ENCODE results near the gene TRAF3IP3. TPM values are rescaled to one million over a fixed set of nuclear protein-coding genes. Genes with fewer than 3 reads are reported as not detected.

TRAF3IP3 gene
- total RNA-seq, 6 donors from 2014 or later = 6.4 to 58.7 (median 10.8) TPM

DNA sequence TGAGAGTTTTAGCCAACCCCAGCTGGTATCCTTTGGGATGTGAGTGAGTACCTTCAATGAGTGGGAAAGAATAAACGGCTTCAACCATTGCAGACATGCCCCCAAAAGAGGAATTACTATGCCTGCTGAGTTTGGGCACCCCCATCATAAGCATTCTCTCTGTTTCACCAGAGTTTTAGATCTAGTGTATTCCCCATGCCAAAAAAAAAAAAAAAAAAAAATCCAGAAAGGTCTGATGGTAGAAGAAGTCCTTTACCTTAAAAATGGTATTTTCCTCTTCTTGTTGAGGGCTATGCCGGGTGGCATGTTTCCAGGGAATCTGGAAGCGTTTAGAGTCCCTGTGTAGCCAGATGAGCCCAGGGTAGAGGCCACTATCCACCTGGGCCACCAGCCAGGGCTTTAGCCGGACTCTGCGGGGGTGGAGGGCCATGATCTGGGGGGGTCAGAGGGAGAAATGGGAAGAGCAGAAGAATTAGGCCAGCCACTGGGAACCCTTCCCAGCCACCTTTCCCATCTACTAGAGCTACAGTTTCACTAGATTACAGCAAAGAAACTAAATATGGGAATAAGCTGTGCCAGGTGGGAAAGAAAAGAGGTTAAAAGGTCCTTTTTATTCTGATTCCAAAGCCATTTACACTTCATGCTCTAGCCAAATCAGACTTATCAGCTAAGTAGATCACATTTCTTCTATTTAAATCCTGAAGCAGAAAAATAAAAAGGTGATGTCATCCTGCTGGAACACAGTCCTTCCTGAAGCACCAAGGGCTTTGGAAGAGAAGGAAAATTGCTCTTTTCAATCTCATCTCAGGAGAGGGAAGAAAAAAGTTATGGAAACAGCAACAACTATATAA lies 45.4 kb downstream of the TRAF3IP3 start:
- 74 to 90% methylated on average over 5 of the region's 5 CpGs for WGBS, 2 donors
- DNase-seq = no peak
- Histone ChIP-seq H3K27ac (no peak overlapping the region), H3K36me3 (no peaks in the 10 kb centered on the region), H3K4me3 (no peak overlapping the region), H3K9me3 (no peaks in the 10 kb centered on the region), H3K27me3 (no peaks in the 10 kb centered on the region), H3K4me1 (peaks cover 0 to 3% (median 0%) of the 10 kb centered on the region in 4 donors)
- ATAC-seq (ENCODE audit: low FRiP score in 2 of 2) = no peak
- TF ChIP-seq POLR2A (IDR thresholded peaks at IDR 0.05) = no peak
- TF ChIP-seq POLR2AphosphoS5 (IDR thresholded peaks at IDR 0.05) = no peak
- no peak for TF ChIP-seq EP300 (IDR thresholded peaks at IDR 0.05)
- TF ChIP-seq CTCF (IDR thresholded peaks at IDR 0.05) = no peak

DNA sequence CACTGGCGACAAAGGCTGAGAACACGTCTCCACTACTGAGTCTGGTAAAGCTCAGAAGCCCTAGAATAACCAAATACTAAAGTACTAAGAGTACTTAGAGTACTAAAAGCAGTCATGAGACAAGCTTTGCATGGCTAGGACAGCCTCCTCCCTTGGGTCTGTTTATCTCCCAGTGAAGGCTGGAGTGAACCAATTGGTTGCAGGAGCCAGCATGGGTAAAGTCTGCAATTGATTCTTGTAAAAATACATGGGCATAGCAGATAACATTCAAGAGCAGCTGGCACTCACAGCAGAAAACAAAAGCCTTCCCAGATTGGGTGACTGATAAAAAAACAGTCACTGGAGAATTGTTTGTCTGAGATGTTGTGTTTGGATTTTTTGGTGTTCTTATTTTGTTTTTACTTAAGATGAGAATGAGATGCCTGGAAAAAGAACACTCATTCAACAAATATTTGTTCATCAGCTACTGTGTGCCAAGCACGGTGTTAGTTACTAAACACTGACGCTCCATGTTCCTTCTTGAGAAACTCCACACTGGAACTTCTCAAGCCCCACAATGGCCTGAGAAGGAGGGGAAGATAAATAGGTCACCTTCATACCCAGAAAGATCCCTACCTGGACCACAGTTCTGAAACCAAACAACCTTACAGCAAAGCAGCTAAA lies 46.4 kb downstream of the TRAF3IP3 start:
- H3K36me3 ChIP-seq = no peaks in the 10 kb centered on the region
- TF ChIP-seq EP300 (IDR thresholded peaks at IDR 0.05) (no peak), CTCF (IDR thresholded peaks at IDR 0.05) (no peak), POLR2AphosphoS5 (IDR thresholded peaks at IDR 0.05) (no peak), POLR2A (IDR thresholded peaks at IDR 0.05) (no peak)
- no peak overlapping the region for H3K4me3 ChIP-seq
- ATAC-seq (ENCODE audit: low FRiP score in 2 of 2) (no peak), DNase-seq (no peak)
- no peak overlapping the region for H3K27ac ChIP-seq
- 75 to 81% methylated on average over 4 of the region's 4 CpGs for WGBS, 2 donors
- H3K4me1 ChIP-seq = peaks cover 0 to 6% (median 0%) of the 10 kb centered on the region in 4 donors
- no peaks in the 10 kb centered on the region for H3K9me3 ChIP-seq
- H3K27me3 ChIP-seq = no peaks in the 10 kb centered on the region

- no peaks in the 10 kb centered on the region for H3K36me3 ChIP-seq
- no peaks in the 10 kb centered on the region for H3K27me3 ChIP-seq
- DNase-seq (no peak), ATAC-seq (ENCODE audit: low FRiP score in 2 of 2) (no peak)
- 85% methylated on average over 4 of the region's 4 CpGs for WGBS, 2 donors
- peaks cover 0 to 6% (median 0%) of the 10 kb centered on the region in 4 donors for H3K4me1 ChIP-seq
- no peaks in the 10 kb centered on the region for H3K9me3 ChIP-seq
- H3K4me3 ChIP-seq = no peak overlapping the region
- no peak overlapping the region for H3K27ac ChIP-seq
- TF ChIP-seq POLR2A (IDR thresholded peaks at IDR 0.05) (no peak), CTCF (IDR thresholded peaks at IDR 0.05) (no peak), POLR2AphosphoS5 (IDR thresholded peaks at IDR 0.05) (no peak), EP300 (IDR thresholded peaks at IDR 0.05) (no peak)
Observed at GRCh38 chr1:209802780-209803152, 46.9 kb downstream of the TRAF3IP3 start.

- TF ChIP-seq CTCF (IDR thresholded peaks at IDR 0.05) = no peak
- TF ChIP-seq POLR2AphosphoS5 (IDR thresholded peaks at IDR 0.05) = no peak
- TF ChIP-seq POLR2A (IDR thresholded peaks at IDR 0.05) = no peak
- TF ChIP-seq EP300 (IDR thresholded peaks at IDR 0.05) = no peak
- Histone ChIP-seq H3K4me1 (peaks cover 0 to 6% (median 0%) of the 10 kb centered on the region in 4 donors), H3K27me3 (no peaks in the 10 kb centered on the region), H3K4me3 (no peak overlapping the region), H3K36me3 (no peaks in the 10 kb centered on the region), H3K27ac (no peak overlapping the region), H3K9me3 (no peaks in the 10 kb centered on the region)
- WGBS, 2 donors = 69 to 81% methylated on average over 1 of the region's 1 CpG
- ATAC-seq (ENCODE audit: low FRiP score in 2 of 2) = no peak
- no peak for DNase-seq
Observed at GRCh38 chr1:209803568-209803967, 47.7 kb downstream of the TRAF3IP3 start.

Measured in upper lobe of left lung (tissue), 6 donors.